Chondrocyte (in vitro differentiated cells): ENCODE results near the gene MYOG. TPM values are rescaled to one million over a fixed set of nuclear protein-coding genes. Genes with fewer than 3 reads are reported as not detected.
A peak's percentile ranks its signal among the peaks of the same experiment; 100 is the strongest.

Source experiments
- DNase-seq: peaks from one replicate; pipeline ENCODE4 v3.0.0; 2021; ENCODE audit warnings: mixed read lengths, low spot score
- H3K27ac Mint-ChIP-seq: one replicate; pipeline ENCODE4 v1.8.0; 2021; ENCODE audit warnings: mild to moderate bottlenecking, moderate library complexity, mixed read lengths; ENCODE audit not compliant: unreplicated experiment
- H3K27me3 Mint-ChIP-seq: 2 replicates; pipeline ENCODE4 v1.8.0; 2021; ENCODE audit warnings: low read depth, mixed read lengths
- H3K36me3 Mint-ChIP-seq: 2 replicates; pipeline ENCODE4 v1.8.0; 2021; ENCODE audit warnings: low read depth, mixed read lengths
- H3K4me1 Mint-ChIP-seq: 2 replicates; pipeline ENCODE4 v1.8.0; 2021; ENCODE audit warnings: low read depth, mild to moderate bottlenecking, mixed read lengths
- H3K4me3 Mint-ChIP-seq: one replicate; pipeline ENCODE4 v1.8.0; 2021; ENCODE audit warnings: mild to moderate bottlenecking, moderate library complexity, mixed read lengths; ENCODE audit not compliant: unreplicated experiment
- H3K9me3 Mint-ChIP-seq: 2 replicates; pipeline ENCODE4 v1.8.0; 2021; ENCODE audit warnings: low read depth, mixed read lengths
- CTCF ChIP-seq: fragments of 200-600 bp; sonication (generic); IDR thresholded peaks from 2 replicates; pipeline ENCODE4 v1.5.0; 2021; ENCODE audit warnings: antibody characterized with exemption, mild to moderate bottlenecking, moderate library complexity
- total RNA-seq: library from RNA; stranded (reverse); gene quantifications from 3 replicates; pipeline ENCODE4 v1.2.1, GENCODE V29; 2021

MYOG gene
- total RNA-seq, 1 donor from 2014 or later: not detected

GRCh38 chr1:203103216-203103615, 17.4 kb upstream of the MYOG start:
- no peak overlapping the region for H3K27ac Mint-ChIP-seq
- H3K9me3 Mint-ChIP-seq: peaks cover 8% of the 10 kb centered on the region
- DNase-seq: no peak
- peaks cover 41% of the 10 kb centered on the region for H3K27me3 Mint-ChIP-seq
- H3K4me1 Mint-ChIP-seq: no peaks in the 10 kb centered on the region
- TF ChIP-seq CTCF: no peak
- no peak overlapping the region for H3K4me3 Mint-ChIP-seq
- peaks cover 5% of the 10 kb centered on the region for H3K36me3 Mint-ChIP-seq

- Mint-ChIP-seq H3K4me3 (no peak overlapping the region), H3K36me3 (peaks cover 4% of the 10 kb centered on the region), H3K4me1 (no peaks in the 10 kb centered on the region), H3K27me3 (peaks cover 38% of the 10 kb centered on the region), H3K9me3 (peaks cover 12% of the 10 kb centered on the region), H3K27ac (no peak overlapping the region)
- DNase-seq: peak; percentile 56
- TF ChIP-seq CTCF: no peak
Observed at GRCh38 chr1:203101813-203102634, 16.2 kb upstream of the MYOG start.

GRCh38 chr1:203100516-203100869, 14.7 kb upstream of the MYOG start:
- H3K9me3 Mint-ChIP-seq: peaks cover 17% of the 10 kb centered on the region
- peaks cover 41% of the 10 kb centered on the region for H3K27me3 Mint-ChIP-seq
- TF ChIP-seq CTCF: no peak
- no peak overlapping the region for H3K27ac Mint-ChIP-seq
- no peak overlapping the region for H3K4me3 Mint-ChIP-seq
- H3K36me3 Mint-ChIP-seq: peaks cover 4% of the 10 kb centered on the region
- no peak for DNase-seq
- no peaks in the 10 kb centered on the region for H3K4me1 Mint-ChIP-seq

GRCh38 chr1:203099805-203100515, 14.1 kb upstream of the MYOG start:
- DNase-seq: peak; percentile 40

More at GRCh38 chr1:203099805-203100515, 14.1 kb upstream of the MYOG start:
- Mint-ChIP-seq H3K9me3 (peaks cover 17% of the 10 kb centered on the region), H3K4me3 (no peak overlapping the region), H3K27ac (no peak overlapping the region), H3K4me1 (no peaks in the 10 kb centered on the region), H3K36me3 (peaks cover 5% of the 10 kb centered on the region), H3K27me3 (peaks cover 41% of the 10 kb centered on the region)
- no peak for TF ChIP-seq CTCF
